Caco-2 (cell line): ENCODE measurements around the gene MKRN3. TPM values are rescaled to one million over a fixed set of nuclear protein-coding genes. Genes with fewer than 3 reads are reported as not detected.
A peak's percentile ranks its signal among the peaks of the same experiment; 100 is the strongest.

ENCODE experiments used
- BruUV-seq: library from RNA; stranded (reverse); fragments of 400-500 nt; replicated peaks from 2 replicates; lab custom pipeline; 2021; lab: Mats Ljungman, UMichigan
- CTCF ChIA-PET: fragments of 300-600 bp; sonication (Branson Sonifier 250); formaldehyde crosslinking; loops from one replicate; lab custom pipeline; 2022; ENCODE audit warnings: antibody characterized with exemption; lab: Charles Lee
- POLR2A ChIA-PET: fragments of 300-600 bp; sonication (Branson Sonifier 250); formaldehyde crosslinking; loops from one replicate; lab custom pipeline; 2022; ENCODE audit warnings: antibody characterized with exemption; lab: Charles Lee
- DNase-seq, 2 experiments: peaks; one replicate each; pipeline versions ENCODE4 v3.0.0 to v3.0.0-alpha.2; 2020 to 2022
- H3K27me3 ChIP-seq: replicated peaks from 2 replicates; pipeline ENCODE4 v1.6.0; 2011; ENCODE audit warnings: low read length; ENCODE audit not compliant: control insufficient read depth, insufficient read depth
- H3K36me3 ChIP-seq: 2 replicates; pipeline ENCODE4 v1.5.1; 2011; ENCODE audit warnings: low read length; ENCODE audit not compliant: control insufficient read depth, insufficient read depth
- H3K4me1 ChIP-seq: fragments of 250-450 bp; sonication (Bioruptor Pico); 2 replicates; pipeline ENCODE4 v1.5.1; 2020; ENCODE audit warnings: mild to moderate bottlenecking
- H3K4me3 ChIP-seq: 2 replicates; pipeline ENCODE4 v1.5.1; 2011; ENCODE audit warnings: low read depth, mild to moderate bottlenecking, control low read depth, low read length
- H3K9me3 ChIP-seq: fragments of 250-450 bp; sonication (Bioruptor Pico); 2 replicates; pipeline ENCODE4 v1.5.1; 2020; ENCODE audit warnings: mild to moderate bottlenecking, moderate library complexity
- H3K27ac Mint-ChIP-seq: one replicate; pipeline ENCODE4 v1.8.0; 2022; ENCODE audit warnings: mixed read lengths; ENCODE audit not compliant: unreplicated experiment
- H3K27me3 Mint-ChIP-seq: one replicate; pipeline ENCODE4 v1.8.0; 2022; ENCODE audit warnings: mixed read lengths; ENCODE audit not compliant: insufficient read depth, unreplicated experiment
- H3K36me3 Mint-ChIP-seq: one replicate; pipeline ENCODE4 v1.8.0; 2022; ENCODE audit warnings: mild to moderate bottlenecking, mixed read lengths; ENCODE audit not compliant: insufficient read depth, unreplicated experiment
- H3K4me1 Mint-ChIP-seq: one replicate; pipeline ENCODE4 v1.8.0; 2022; ENCODE audit warnings: low read depth, mixed read lengths; ENCODE audit not compliant: unreplicated experiment
- H3K4me3 Mint-ChIP-seq: one replicate; pipeline ENCODE4 v1.8.0; 2022; ENCODE audit warnings: mild to moderate bottlenecking, moderate library complexity, mixed read lengths; ENCODE audit not compliant: unreplicated experiment
- H3K9me3 Mint-ChIP-seq: one replicate; pipeline ENCODE4 v1.8.0; 2022; ENCODE audit warnings: mixed read lengths; ENCODE audit not compliant: unreplicated experiment
- CTCF ChIP-seq, 2 experiments: fragments of 200-600 bp in 1 of 2; IDR thresholded peaks; 1 replicate in 1 of 2; 2 replicates in 1 of 2; pipeline versions ENCODE4 v1.5.1 to v1.8.0; 2011 to 2022; ENCODE audit warnings: antibody characterized with exemption in 1 of 2, control low read depth in 1 of 2, inconsistent platforms in 1 of 2, low read depth in 1 of 2, low read length in 1 of 2, mild to moderate bottlenecking in 1 of 2, moderate library complexity in 1 of 2; ENCODE audit not compliant: insufficient read depth in 1 of 2, severe bottlenecking in 1 of 2, unreplicated experiment in 1 of 2
- intact Hi-C: fragments of 100-400 bp; cut with micrococcal nuclease; formaldehyde crosslinking; loops from one replicate; pipeline ENCODE4 v1.10.0; 2022; ENCODE audit not compliant: unreplicated experiment
- microRNA-seq: library from miRNA; unstranded; fragments of <30 nt; microRNA quantifications from one replicate; pipeline ENCODE4 v1.2.0, GENCODE V29; 2022
- total RNA-seq: library from RNA; stranded (reverse); gene quantifications from 2 replicates; pipeline ENCODE4 v1.2.3, GENCODE V29; 2022

MKRN3 gene
- total RNA-seq, 1 experiment from 2014 or later = 15.2 TPM

GRCh38 chr15:23616536-23616935, 51.1 kb downstream of the MKRN3 start:
- no peak overlapping the region for H3K4me3 Mint-ChIP-seq
- Histone ChIP-seq H3K4me1 (no peaks in the 10 kb centered on the region), H3K4me3 (no peak overlapping the region), H3K27me3 (no peaks in the 10 kb centered on the region), H3K9me3 (0 out of 2 replicates have a peak, but pooled peaks cover 3% of the 10 kb centered on the region), H3K36me3 (no peaks in the 10 kb centered on the region)
- intact Hi-C loops = no loop called here
- ChIA-PET CTCF (no interaction called here), POLR2A (no interaction called here)
- TF ChIP-seq CTCF (IDR thresholded peaks at IDR 0.05; ENCODE audit: insufficient read depth in 1 of 2, low read depth in 1 of 2, low read length in 1 of 2, severe bottlenecking in 1 of 2, unreplicated experiment in 1 of 2) = no peak
- peak in 1 of 2 experiments; percentile 9 for DNase-seq
- H3K27ac Mint-ChIP-seq = no peak overlapping the region
- peaks cover 4% of the 10 kb centered on the region for H3K27me3 Mint-ChIP-seq
- peaks cover 10% of the 10 kb centered on the region for H3K9me3 Mint-ChIP-seq
- no TSS peak for BruUV-seq
- no peaks in the 10 kb centered on the region for H3K4me1 Mint-ChIP-seq
- no peaks in the 10 kb centered on the region for H3K36me3 Mint-ChIP-seq

Small RNAs within 50 kb of the gene (microRNA-seq; reads per million reads assigned to microRNA genes)
- gene MIR4508 = not detected

Other genes with a start within 250 kb of the MKRN3 start
- not detected in 2 replicates for gene GOLGA6L26, start 231.5 kb upstream of the MKRN3 start, total RNA-seq
- not detected in 2 replicates for gene GOLGA8S, start 210.9 kb upstream of the MKRN3 start, total RNA-seq
- gene GOLGA6L2, start 118.4 kb upstream of the MKRN3 start, total RNA-seq = not detected in 2 replicates
- not detected in 2 replicates for gene MAGEL2, start 82.2 kb downstream of the MKRN3 start, total RNA-seq
- gene NDN, start 121.6 kb downstream of the MKRN3 start, total RNA-seq = not detected in 2 replicates